Tibial nerve (tissue), 4 donors: ENCODE results near the gene PROM2. TPM values are rescaled to one million over a fixed set of nuclear protein-coding genes. Genes with fewer than 3 reads are reported as not detected.

Experiments
- DNase-seq, 2 donors: peaks; one replicate each; pipeline ENCODE4 v3.0.0-alpha.2; 2019; ENCODE audit warnings: low spot score in 2 of 2
- H3K27ac ChIP-seq, 4 donors: fragments of 200-600 bp; sonication (generic) in 3 of 4; one replicate each; pipeline ENCODE4 v1.5.1; 2017 to 2019; ENCODE audit warnings: mild to moderate bottlenecking in 1 of 4
- H3K27me3 ChIP-seq, 2 donors: fragments of 200-600 bp; sonication (generic) in 1 of 2; one replicate each; pipeline versions ENCODE4 v1.5.1 to v1.6.0; 2017 to 2019
- H3K36me3 ChIP-seq, 3 donors: fragments of 200-600 bp; sonication (generic); one replicate each; pipeline ENCODE4 v1.5.1; 2018 to 2019
- H3K4me1 ChIP-seq, 4 donors: fragments of 200-600 bp; sonication (generic) in 3 of 4; one replicate each; pipeline ENCODE4 v1.5.1; 2017 to 2019
- H3K4me3 ChIP-seq, 4 donors: fragments of 200-600 bp; sonication (generic) in 3 of 4; one replicate each; pipeline ENCODE4 v1.5.1; 2017 to 2019; ENCODE audit warnings: mild to moderate bottlenecking in 1 of 4, moderate library complexity in 1 of 4
- H3K9me3 ChIP-seq, 4 donors: fragments of 200-600 bp; sonication (generic) in 3 of 4; one replicate each; pipeline ENCODE4 v1.5.1; 2017 to 2019
- EP300 ChIP-seq, 2 donors: sonication (generic); formaldehyde crosslinking; IDR thresholded peaks; one replicate each; pipeline ENCODE4 v1.6.1; 2017; ENCODE audit warnings: antibody characterized with exemption in 2 of 2, mild to moderate bottlenecking in 1 of 2
- POLR2A ChIP-seq, 2 donors: fragments of 450-650 bp; IDR thresholded peaks; one replicate each; pipeline ENCODE4 v1.6.1; 2017; ENCODE audit warnings: antibody characterized with exemption in 2 of 2, mild to moderate bottlenecking in 2 of 2, moderate library complexity in 2 of 2
- WGBS, 2 donors: methylation state at CpG; one replicate each; pipeline ENCODE4 v1.1.5; 2018; 5-methylcytosine and 5-hydroxymethylcytosine counted together
- total RNA-seq, 4 donors: library from RNA; depleted of rRNA; stranded (reverse); fragments of >200 nt; gene quantifications; one replicate each; pipeline ENCODE4 v1.1.0, GENCODE V29; 2016
- TF ChIP-seq, protein P1 (sequence below), 5 experiments: fragments of 200-600 bp in 3 of 5; fragments of 450-650 bp in 2 of 5; sonication (generic) in 3 of 5; IDR thresholded peaks; one replicate each; pipeline ENCODE4 v1.5.1; 2016 to 2019; ENCODE audit warnings: antibody characterized with exemption in 5 of 5, mild to moderate bottlenecking in 3 of 5, moderate library complexity in 2 of 5

The PROM2 gene
- total RNA-seq, 4 donors from 2014 or later = 2.2 to 12.3 (median 5.3) TPM

DNA sequence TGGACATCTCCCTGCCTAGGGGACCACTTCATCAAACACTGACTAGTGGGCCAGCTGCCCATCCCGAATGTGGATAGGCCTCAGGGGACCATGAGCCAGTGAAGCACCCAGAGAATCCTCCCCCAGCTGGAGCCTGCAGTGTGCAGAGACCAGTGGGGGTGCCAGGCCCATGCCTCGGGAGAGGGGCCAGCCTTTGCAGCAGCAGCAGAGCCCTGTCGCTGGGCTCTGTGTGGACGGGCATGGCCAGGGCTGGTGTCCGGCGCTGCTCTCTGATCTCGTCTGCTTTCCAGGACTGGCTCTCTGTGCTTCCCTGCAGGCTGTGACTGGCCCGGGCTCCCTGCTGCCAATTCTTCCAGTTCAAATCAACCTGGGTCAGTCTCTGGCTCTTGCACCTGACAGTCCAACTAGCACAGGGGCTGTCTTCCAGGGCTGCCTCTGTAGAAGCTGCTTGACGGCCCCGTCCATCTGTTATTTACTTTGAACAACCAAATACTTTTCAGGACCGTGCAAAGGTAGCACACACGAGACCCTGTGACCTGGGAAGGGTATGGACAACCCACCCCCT lies 34.3 kb downstream of the PROM2 start:
- H3K9me3 ChIP-seq = no peaks in the 10 kb centered on the region
- no peak overlapping the region for H3K27ac ChIP-seq
- no peaks in the 10 kb centered on the region for H3K36me3 ChIP-seq
- WGBS, 2 donors = 75 to 85% methylated on average over 4 to 11 of the region's 12 CpGs
- no peak for DNase-seq
- TF ChIP-seq EP300 (IDR thresholded peaks at IDR 0.05) (no peak), POLR2A (IDR thresholded peaks at IDR 0.05) (no peak)
- TF ChIP-seq, protein P1, sequence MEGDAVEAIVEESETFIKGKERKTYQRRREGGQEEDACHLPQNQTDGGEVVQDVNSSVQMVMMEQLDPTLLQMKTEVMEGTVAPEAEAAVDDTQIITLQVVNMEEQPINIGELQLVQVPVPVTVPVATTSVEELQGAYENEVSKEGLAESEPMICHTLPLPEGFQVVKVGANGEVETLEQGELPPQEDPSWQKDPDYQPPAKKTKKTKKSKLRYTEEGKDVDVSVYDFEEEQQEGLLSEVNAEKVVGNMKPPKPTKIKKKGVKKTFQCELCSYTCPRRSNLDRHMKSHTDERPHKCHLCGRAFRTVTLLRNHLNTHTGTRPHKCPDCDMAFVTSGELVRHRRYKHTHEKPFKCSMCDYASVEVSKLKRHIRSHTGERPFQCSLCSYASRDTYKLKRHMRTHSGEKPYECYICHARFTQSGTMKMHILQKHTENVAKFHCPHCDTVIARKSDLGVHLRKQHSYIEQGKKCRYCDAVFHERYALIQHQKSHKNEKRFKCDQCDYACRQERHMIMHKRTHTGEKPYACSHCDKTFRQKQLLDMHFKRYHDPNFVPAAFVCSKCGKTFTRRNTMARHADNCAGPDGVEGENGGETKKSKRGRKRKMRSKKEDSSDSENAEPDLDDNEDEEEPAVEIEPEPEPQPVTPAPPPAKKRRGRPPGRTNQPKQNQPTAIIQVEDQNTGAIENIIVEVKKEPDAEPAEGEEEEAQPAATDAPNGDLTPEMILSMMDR (IDR thresholded peaks at IDR 0.05) = no peak
- H3K4me3 ChIP-seq = no peak overlapping the region
- H3K27me3 ChIP-seq = peaks cover 0 to 8% of the 10 kb centered on the region in 2 donors
- H3K4me1 ChIP-seq = no peaks in the 10 kb centered on the region

DNA sequence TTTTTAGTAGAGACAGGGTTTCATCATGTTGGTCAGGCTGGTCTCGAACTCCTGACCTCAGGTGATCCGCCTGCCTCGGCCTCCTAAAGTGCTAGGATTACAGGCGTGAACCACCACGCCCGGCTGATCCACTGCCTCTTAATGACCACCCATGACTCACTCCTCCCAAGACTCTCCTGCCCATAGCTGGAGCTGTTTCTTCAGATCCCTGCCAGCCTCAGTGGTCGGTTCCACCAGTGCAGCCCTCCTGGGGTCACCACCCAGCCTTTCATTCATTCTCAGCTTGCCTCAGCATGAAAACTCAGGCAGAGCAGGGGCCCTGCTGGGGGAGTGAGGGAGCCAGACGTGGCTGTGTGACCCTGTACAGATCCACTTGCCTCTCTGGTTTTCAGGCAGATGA lies 35.4 kb downstream of the PROM2 start:
- Histone ChIP-seq H3K27ac (no peak overlapping the region), H3K4me1 (no peaks in the 10 kb centered on the region), H3K36me3 (no peaks in the 10 kb centered on the region), H3K27me3 (peaks cover 0 to 8% of the 10 kb centered on the region in 2 donors), H3K4me3 (no peak overlapping the region), H3K9me3 (no peaks in the 10 kb centered on the region)
- TF ChIP-seq EP300 (IDR thresholded peaks at IDR 0.05) = no peak
- TF ChIP-seq, protein P1 (IDR thresholded peaks at IDR 0.05) = no peak
- TF ChIP-seq POLR2A (IDR thresholded peaks at IDR 0.05) = no peak
- DNase-seq = no peak
- 79 to 93% methylated on average over 6 to 8 of the region's 8 CpGs for WGBS, 2 donors

DNA sequence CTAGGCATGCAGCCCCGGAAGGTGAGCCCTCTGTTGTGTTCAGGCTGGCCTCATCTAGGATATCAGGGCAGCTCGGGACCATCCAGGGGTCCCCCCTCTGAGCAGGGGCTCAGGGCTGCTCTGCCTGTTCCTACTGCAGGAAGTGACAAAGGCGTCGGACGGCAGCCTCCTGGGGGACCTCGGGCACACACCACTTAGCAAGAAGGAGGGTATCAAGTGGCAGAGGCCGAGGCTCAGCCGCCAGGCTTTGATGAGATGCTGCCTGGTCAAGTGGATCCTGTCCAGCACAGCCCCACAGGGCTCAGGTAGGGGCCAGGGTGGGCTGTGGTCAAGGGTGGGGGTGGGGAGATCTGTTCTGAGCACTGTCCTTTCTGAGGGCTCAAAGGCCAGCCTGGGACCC lies 36.0 kb downstream of the PROM2 start:
- no peaks in the 10 kb centered on the region for H3K4me1 ChIP-seq
- TF ChIP-seq EP300 (IDR thresholded peaks at IDR 0.05) = no peak
- no peak for TF ChIP-seq POLR2A (IDR thresholded peaks at IDR 0.05)
- TF ChIP-seq, protein P1 (IDR thresholded peaks at IDR 0.05) = no peak
- WGBS, 2 donors = 72 to 80% methylated on average over 7 to 8 of the region's 8 CpGs
- H3K36me3 ChIP-seq = no peaks in the 10 kb centered on the region
- DNase-seq = no peak
- no peak overlapping the region for H3K4me3 ChIP-seq
- H3K9me3 ChIP-seq = no peaks in the 10 kb centered on the region
- H3K27ac ChIP-seq = no peak overlapping the region
- peaks cover 0 to 8% of the 10 kb centered on the region in 2 donors for H3K27me3 ChIP-seq

DNA sequence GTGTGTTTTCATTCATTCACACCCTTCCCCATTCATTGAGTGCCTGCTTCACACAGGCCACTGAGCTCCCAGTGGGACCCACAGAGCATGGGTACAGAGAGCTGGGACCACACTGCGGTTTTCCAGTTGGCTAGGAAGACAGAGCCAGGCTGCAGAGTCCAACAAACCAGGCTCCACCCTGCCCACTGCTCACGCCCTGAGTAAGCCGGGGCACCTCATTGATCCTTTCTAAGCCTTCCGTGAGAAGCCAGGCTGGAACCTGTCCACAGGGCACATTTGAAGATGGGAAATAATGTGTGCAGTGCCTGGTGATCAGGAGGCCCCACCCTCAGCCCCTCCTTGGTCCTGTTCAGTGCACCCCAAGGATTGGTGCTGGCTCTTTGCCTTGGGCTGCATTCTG lies 36.4 kb downstream of the PROM2 start:
- Histone ChIP-seq H3K4me3 (no peak overlapping the region), H3K27me3 (peaks cover 0 to 8% of the 10 kb centered on the region in 2 donors), H3K4me1 (no peaks in the 10 kb centered on the region), H3K27ac (no peak overlapping the region), H3K9me3 (no peaks in the 10 kb centered on the region), H3K36me3 (no peaks in the 10 kb centered on the region)
- no peak for DNase-seq
- TF ChIP-seq, protein P1 (IDR thresholded peaks at IDR 0.05) = no peak
- no peak for TF ChIP-seq POLR2A (IDR thresholded peaks at IDR 0.05)
- no peak for TF ChIP-seq EP300 (IDR thresholded peaks at IDR 0.05)
- 75 to 90% methylated on average over 3 to 4 of the region's 4 CpGs for WGBS, 2 donors

DNA sequence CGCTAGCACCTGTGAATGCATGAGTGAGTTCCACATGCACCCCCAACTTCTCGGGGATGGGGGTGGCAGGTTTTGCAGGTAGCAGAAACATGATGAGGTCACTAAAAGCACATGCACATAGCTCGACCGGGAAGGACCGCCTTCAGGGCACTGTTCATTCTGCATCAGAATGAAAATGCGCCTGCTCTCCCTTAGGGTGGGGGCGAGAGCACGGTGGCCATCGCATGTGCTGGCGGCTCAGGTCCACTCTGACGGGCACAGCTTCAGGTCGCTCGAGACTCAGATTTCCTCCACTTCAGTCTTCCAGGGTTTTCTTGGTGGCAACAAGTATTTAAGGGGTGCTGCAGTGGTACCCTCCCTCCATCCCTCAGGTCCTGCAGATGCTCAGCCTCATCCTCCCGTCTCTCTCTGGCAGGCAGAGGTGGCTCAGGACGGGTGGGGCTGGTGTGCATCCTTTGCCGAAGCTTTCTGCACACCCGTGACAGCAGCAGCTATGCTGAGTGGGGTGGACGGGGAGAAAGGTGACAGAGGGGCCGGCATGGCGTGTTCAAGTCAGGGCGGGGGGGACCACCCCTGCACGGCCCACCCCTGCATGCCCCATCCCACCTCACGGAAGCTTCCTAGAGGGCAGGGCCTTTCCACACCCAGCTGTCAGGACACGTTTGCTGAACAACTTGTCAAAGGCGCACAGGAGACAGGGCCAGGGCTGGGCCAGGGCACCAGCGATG lies 37.7 kb downstream of the PROM2 start:
- Histone ChIP-seq H3K4me3 (no peak overlapping the region), H3K27me3 (peaks cover 0 to 8% of the 10 kb centered on the region in 2 donors), H3K36me3 (no peaks in the 10 kb centered on the region), H3K27ac (no peak overlapping the region), H3K4me1 (no peaks in the 10 kb centered on the region), H3K9me3 (no peaks in the 10 kb centered on the region)
- no peak for DNase-seq
- 83 to 84% methylated on average over 18 to 26 of the region's 26 CpGs for WGBS, 2 donors
- TF ChIP-seq POLR2A (IDR thresholded peaks at IDR 0.05) (no peak), EP300 (IDR thresholded peaks at IDR 0.05) (no peak)
- TF ChIP-seq, protein P1 (IDR thresholded peaks at IDR 0.05) = no peak
